CD4-positive, alpha-beta T cell treated with Interleukin-1 beta for 1 hour (primary cell): Measurements from ENCODE around the gene CLDND2.
A peak's percentile ranks its signal among the peaks of the same experiment; 100 is the strongest.

Experiments
- DNase-seq, 2 donors: peaks; one replicate each; pipeline ENCODE4 v3.0.0-alpha.2; 2020 to 2022

CLDND2 gene

DNA sequence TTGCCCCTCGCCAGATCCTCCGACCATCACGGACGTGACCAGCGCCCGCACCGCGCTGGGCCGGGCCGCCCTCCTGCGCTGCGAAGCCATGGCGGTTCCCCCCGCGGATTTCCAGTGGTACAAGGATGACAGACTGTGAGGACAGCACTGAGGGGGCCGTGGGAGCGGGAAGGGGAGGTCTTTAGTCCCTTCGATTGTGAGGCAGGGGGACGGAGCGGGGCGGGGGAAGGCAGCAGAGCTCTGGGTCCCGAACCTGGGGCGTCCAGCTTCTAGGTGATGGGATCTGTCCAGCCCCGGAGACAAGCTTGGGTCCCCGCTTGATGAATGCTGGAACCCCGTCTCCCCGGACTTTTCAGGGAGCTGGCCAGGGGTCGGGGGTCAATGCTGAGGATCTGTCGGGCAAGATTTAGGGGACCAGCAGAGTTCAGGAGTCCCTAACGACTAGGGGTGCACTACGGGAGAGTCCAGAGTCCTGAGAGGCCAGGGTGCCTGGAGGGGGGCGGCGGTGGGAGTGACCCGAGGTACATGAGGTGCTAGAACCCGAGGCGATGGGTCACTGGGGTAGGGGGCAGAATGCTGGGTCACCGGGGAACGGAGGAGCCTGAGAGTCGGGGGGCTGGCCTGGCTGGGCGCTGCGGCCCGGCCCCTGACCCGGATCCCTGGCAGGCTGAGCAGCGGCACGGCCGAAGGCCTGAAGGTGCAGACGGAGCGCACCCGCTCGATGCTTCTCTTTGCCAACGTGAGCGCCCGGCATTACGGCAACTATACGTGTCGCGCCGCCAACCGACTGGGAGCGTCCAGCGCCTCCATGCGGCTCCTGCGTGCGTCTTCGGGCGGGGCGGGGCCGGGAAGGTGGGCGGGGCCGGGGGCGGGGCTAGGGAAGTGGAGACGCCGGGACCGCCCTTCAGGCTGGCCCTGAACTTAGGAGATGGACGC, 41.5 kb downstream of the CLDND2 start:
- DNase-seq, result peak; percentile 36 to 64

DNA sequence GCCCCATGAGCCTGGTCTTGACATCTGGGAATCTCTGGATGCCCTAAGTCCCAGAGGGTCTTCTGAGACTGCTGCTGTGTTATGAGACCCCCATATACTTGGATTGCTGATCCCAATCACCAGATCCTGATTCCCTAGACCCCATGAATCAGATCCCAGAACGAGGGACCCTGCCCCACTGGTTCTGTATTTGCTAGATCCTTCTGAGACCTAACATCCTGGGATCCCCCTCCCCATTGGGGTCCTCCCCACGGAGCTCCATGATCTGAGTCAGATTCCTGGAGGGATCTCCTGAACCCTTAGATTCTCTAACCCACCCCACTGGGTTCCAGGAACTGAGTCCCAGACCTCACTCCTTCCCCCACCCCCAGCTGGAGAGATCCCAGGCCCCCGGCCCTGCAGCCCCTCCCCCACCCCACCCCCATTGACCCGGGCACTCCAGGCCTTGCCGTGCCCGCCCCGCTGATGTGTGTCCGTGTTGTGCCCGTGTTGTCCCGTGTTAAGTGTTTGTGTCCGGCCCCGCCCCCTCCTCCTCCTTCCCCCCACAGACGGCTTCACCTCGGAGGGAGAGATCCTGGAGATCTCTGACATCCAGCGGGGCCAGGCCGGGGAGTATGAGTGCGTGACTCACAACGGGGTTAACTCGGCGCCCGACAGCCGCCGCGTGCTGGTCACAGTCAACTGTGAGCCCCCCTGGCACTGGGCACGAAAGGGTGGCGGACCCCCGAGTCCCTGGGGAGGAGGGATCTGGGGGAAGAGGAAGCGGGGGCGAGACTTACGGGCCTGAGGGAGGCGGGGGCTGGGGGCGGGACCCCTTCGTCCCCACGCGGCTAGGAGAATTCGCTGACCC, 42.4 kb downstream of the CLDND2 start:
- DNase-seq, result no peak

DNA sequence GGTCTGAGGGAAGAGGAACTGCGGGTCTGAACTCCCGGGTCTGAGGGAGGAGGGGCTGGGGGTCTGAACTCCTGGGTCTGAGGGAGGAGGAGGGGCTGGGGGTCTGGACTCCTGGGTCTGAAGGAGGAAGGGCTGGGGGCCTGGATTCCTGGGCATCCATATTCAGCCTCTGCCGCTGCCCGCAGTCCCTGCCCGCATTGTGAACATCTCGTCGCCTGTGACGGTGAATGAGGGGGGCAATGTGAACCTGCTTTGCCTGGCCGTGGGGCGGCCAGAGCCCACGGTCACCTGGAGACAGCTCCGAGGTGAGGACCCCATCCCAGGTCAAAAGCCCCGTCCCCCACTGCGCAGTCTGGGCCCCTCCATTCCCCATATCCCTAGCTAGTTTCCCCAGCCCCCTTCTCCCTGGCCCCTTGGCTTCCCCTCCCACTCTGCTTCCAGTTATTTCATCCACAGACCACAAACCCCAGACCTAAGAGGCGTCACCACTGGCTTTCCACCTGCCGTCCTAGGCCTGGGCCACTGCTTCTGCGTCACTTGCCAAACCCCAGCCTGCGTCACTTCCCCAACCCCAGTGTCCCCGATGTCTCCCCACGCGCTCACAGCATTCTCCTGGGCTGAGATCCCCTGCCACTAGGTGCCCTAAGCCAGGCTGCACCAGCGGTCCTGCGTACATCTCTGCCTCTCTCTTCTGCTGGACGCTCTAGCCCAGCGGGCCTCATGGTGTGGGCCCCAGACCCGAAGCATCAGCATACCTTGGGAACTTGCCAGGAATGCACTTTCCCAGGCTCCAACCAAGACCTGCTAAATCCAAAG, 43.4 kb downstream of the CLDND2 start:
- peak in 1 of 2 donors; percentile 36 for DNase-seq

GRCh38 chr19:51324167-51324481, 44.7 kb downstream of the CLDND2 start:
- no peak for DNase-seq

DNA sequence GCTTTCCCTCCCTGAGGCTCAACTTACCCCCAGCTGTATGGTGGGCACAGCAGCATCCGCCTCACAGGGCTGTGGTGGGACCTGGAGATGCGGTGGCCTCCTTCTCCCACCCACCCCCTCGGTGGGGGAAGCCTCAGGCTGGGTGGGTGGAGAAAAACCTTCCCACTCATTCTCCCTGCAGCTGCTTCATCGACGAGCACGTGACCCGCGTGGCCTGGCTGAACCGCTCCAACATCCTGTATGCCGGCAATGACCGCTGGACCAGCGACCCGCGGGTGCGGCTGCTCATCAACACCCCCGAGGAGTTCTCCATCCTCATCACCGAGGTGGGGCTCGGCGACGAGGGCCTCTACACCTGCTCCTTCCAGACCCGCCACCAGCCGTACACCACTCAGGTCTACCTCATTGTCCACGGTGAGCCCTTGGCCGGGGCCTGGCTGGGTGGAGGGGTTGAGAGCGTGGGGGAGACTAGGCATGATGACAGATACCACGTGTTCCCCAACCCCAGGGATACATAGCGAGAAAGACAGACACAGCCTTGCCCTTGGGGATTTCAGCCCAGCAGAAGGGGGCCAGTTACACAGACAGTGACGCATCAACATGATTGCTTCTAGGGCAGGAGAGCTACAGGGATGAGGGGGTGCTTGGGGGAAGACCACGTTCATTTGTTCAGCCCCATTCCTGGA, 45.2 kb downstream of the CLDND2 start:
- no peak for DNase-seq

DNA sequence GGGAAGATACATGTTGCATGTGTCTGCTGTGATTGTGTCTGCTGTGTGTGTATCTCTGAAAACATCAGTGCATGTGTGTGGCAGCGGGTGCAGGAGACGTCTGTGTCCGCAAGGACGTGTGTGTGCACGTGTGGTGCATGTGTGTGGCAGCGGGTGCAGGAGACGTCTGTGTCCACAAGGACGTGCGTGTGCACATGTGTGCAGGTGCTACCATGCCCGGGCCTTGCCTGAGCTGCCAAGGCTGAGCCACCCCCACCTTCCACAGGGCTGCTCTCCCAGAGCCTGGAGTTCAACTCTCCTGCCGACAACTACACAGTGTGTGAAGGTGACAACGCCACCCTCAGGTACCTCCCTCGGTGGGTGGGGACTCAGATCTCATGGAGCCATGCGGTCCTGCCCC, 47.0 kb downstream of the CLDND2 start:
- DNase-seq, result no peak

- no peak for DNase-seq
Observed at GRCh38 chr19:51320280-51320657, 48.5 kb downstream of the CLDND2 start.

DNA sequence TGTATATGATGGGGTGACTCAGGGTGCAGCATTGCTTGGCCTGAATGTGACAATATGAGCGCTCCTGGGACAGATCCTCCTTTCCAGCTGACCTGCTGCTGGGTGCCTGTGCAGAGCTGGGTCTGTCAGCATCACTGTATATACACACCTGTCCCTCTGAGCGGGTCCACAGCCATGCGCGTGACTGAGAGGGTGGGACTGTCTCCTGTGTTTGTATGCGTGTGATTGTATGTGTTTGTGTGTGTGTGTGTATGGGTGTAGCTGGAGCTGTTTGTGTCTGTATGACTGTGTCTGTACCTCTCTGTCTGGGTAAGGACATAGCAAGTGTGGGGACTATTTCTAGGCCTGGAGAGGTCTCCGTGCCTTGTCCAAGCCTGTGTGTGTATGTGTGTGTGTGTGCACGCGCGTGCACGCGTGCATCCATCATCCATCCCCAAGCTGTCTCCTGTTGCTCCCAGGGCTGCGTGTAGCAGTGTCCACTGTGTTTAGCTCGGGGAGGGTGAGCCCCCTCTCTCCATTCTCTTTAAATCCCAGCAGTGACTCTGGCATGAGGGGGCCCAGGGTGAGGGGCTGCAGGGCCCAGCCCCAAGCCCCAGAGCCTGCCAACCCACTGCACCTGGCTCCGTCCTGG, 49.0 kb downstream of the CLDND2 start:
- no peak for DNase-seq

- no peak for DNase-seq
Observed at GRCh38 chr19:51318687-51319648, 49.8 kb downstream of the CLDND2 start.

DNA sequence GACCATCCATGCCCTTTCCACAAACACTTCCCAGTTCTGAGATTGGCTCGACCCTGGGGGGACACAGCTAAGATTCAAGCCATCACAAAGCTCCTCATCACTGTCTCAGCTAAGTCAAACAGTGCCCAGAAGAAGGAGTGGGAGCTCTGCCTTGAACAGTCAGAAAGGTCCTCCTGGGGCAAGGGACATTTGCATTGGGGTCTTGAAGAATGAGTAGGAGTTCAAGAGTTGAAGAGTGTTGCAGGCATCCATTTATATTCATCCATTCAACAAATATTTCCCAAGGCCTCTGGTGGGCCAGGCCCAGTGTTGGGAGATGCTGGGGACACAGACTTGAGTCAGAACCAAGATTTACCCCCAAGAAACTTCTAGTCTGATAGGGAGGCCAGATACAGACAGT, 50.8 kb downstream of the CLDND2 start:
- DNase-seq, result no peak

DNA sequence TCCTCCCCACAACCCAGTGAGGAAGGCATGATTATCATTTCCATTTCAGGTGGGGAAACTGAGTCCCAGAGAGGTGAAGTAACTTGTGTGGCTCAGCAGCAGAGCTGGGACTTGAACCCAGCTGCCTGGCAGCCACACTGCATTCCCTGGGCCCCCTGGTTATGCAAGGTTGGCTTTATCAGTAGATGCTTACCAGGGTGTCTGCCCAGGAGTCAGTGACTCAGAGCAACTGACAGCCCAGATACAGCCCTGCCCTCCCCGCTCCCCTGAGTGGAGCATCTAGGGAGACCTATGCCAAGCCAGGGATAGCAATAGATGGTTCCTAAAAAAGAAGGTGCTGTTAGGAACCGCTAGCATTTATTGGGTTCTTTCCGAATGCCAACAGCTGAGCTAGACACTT, 51.4 kb downstream of the CLDND2 start:
- DNase-seq, result no peak
